B cell (primary cell): Measurements from ENCODE around the gene SPEG. TPM values are rescaled to one million over a fixed set of nuclear protein-coding genes. Genes with fewer than 3 reads are reported as not detected.

Source experiments
- ATAC-seq: fragments of 200-7000 bp; cut with Tn5 transposase; one replicate; pipeline ENCODE4 v1.10.0; 2021; ENCODE audit warnings: low read depth, mild to moderate bottlenecking, moderate number of reproducible peaks, moderate library complexity
- CTCF ChIA-PET: fragments of 350-600 bp; sonication (Branson Sonifier 250); formaldehyde crosslinking; loops from one replicate; lab custom pipeline; 2021; ENCODE audit warnings: antibody characterized with exemption, inconsistent platforms; lab: Charles Lee
- POLR2A ChIA-PET: fragments of 350-600 bp; sonication (Branson Sonifier 250); formaldehyde crosslinking; loops from one replicate; lab custom pipeline; 2021; ENCODE audit warnings: antibody characterized with exemption; lab: Charles Lee
- DNase-seq: peaks from one replicate; pipeline ENCODE4 v3.0.0; 2013
- H2AFZ ChIP-seq: 2 replicates; pipeline ENCODE4 v1.6.1; 2012; ENCODE audit warnings: mild to moderate bottlenecking, low read depth, low read length; ENCODE audit not compliant: insufficient read depth, poor library complexity, severe bottlenecking
- H3K27ac ChIP-seq, 2 donors: 1 replicate in 1 of 2; 2 replicates in 1 of 2; pipeline ENCODE4 v1.5.1; 2012 to 2013; ENCODE audit warnings: low read length in 2 of 2, mild to moderate bottlenecking in 2 of 2, moderate library complexity in 1 of 2
- H3K27me3 ChIP-seq, 4 experiments: fragments of 200-600 bp in 1 of 4; sonication (generic) in 1 of 4; replicated peaks in 1 of 4; 1 replicate in 2 of 4; 2 replicates in 2 of 4; pipeline versions ENCODE4 v1.6.1 to v1.7.0; 2013 to 2016; ENCODE audit warnings: low read length in 3 of 4, mild to moderate bottlenecking in 2 of 4, mixed read lengths in 1 of 4, moderate library complexity in 1 of 4; ENCODE audit not compliant: insufficient read depth in 4 of 4, control insufficient read depth in 3 of 4; ENCODE audit errors: control extremely low read depth in 1 of 4
- H3K36me3 ChIP-seq, 2 experiments: replicated peaks in 1 of 2; 1 replicate in 1 of 2; 2 replicates in 1 of 2; pipeline versions ENCODE4 v1.6.1 to v1.7.1; 2013; ENCODE audit warnings: low read length in 1 of 2; ENCODE audit not compliant: insufficient read depth in 2 of 2, control insufficient read depth in 1 of 2; ENCODE audit errors: control extremely low read depth in 1 of 2, extremely low read depth in 1 of 2
- H3K4me1 ChIP-seq, 2 donors: fragments of 200-600 bp in 1 of 2; sonication (generic) in 1 of 2; 1 replicate in 1 of 2; 2 replicates in 1 of 2; pipeline versions ENCODE4 v1.5.1 to v1.6.1; 2013 to 2017; ENCODE audit warnings: low read length in 2 of 2; ENCODE audit not compliant: control insufficient read depth in 2 of 2, insufficient read depth in 2 of 2
- H3K4me2 ChIP-seq: replicated peaks from 2 replicates; pipeline ENCODE3; 2012; ENCODE audit warnings: mild to moderate bottlenecking, low read depth, low read length; ENCODE audit not compliant: poor library complexity, severe bottlenecking
- H3K4me3 ChIP-seq, 5 experiments: fragments of 200-600 bp in 1 of 5; sonication (generic) in 1 of 5; 1 replicate in 3 of 5; 2 replicates in 2 of 5; pipeline versions ENCODE4 v1.5.1 to v1.7.0; 2011 to 2016; ENCODE audit warnings: low read length in 4 of 5, mild to moderate bottlenecking in 4 of 5, low read depth in 2 of 5, control low read depth in 1 of 5, moderate library complexity in 1 of 5; ENCODE audit not compliant: insufficient read depth in 1 of 5; ENCODE audit errors: control extremely low read depth in 1 of 5, extremely low read depth in 1 of 5
- H3K79me2 ChIP-seq: fragments of 200-600 bp; sonication (generic); one replicate; pipeline ENCODE4 v1.6.0; 2016; ENCODE audit warnings: low read length; ENCODE audit not compliant: control insufficient read depth, insufficient read depth
- H3K9ac ChIP-seq: fragments of 200-600 bp; sonication (generic); 2 replicates; pipeline ENCODE4 v1.6.1; 2017; ENCODE audit warnings: mild to moderate bottlenecking, low read length, moderate library complexity
- H3K9me3 ChIP-seq, 3 donors: one replicate each; pipeline versions ENCODE4 v1.6.1 to v1.7.1; 2013; ENCODE audit warnings: low read length in 2 of 3; ENCODE audit not compliant: control insufficient read depth in 2 of 3, insufficient read depth in 1 of 3; ENCODE audit errors: control extremely low read depth in 1 of 3
- H4K20me1 ChIP-seq: 2 replicates; pipeline ENCODE4 v1.6.0; 2012; ENCODE audit warnings: mild to moderate bottlenecking, low read length; ENCODE audit not compliant: insufficient read depth, control insufficient read depth, poor library complexity, severe bottlenecking
- H3K27ac Mint-ChIP-seq: one replicate; pipeline ENCODE4 v1.8.0; 2021; ENCODE audit warnings: mixed read lengths
- H3K27me3 Mint-ChIP-seq: one replicate; pipeline ENCODE4 v1.8.0; 2021; ENCODE audit warnings: mixed read lengths
- H3K4me1 Mint-ChIP-seq: one replicate; pipeline ENCODE4 v1.8.0; 2021; ENCODE audit warnings: mixed read lengths
- H3K4me3 Mint-ChIP-seq: one replicate; pipeline ENCODE4 v1.8.0; 2021; ENCODE audit warnings: mixed read lengths
- H3K9me3 Mint-ChIP-seq: one replicate; pipeline ENCODE4 v1.8.0; 2022; ENCODE audit warnings: mixed read lengths; ENCODE audit not compliant: insufficient read depth
- EZH2 ChIP-seq: IDR thresholded peaks from 2 replicates; pipeline ENCODE4 v1.6.1; 2012; ENCODE audit warnings: borderline replicate concordance, low read depth, mild to moderate bottlenecking, moderate library complexity, low read length; ENCODE audit not compliant: insufficient read depth, poor library complexity, severe bottlenecking
- WGBS: methylation state at CpG from one replicate; pipeline ENCODE4 v1.1.5; 2013; ENCODE audit warnings: missing lambda C conversion rate; ENCODE audit not compliant: insufficient coverage; 5-methylcytosine and 5-hydroxymethylcytosine counted together
- intact Hi-C: fragments of 100-400 bp; cut with micrococcal nuclease; formaldehyde crosslinking; loops from one replicate; pipeline ENCODE4 v1.10.0; 2022
- polyA plus RNA-seq: library from polyadenylated mRNA; depleted of rRNA; stranded (reverse); fragments of >200 nt; gene quantifications from 2 replicates; pipeline ENCODE4 v1.2.3, GENCODE V29; 2012
- total RNA-seq, 2 donors: library from RNA; stranded (reverse); fragments of 120-200 nt in 1 of 2; gene quantifications; 1 replicate in 1 of 2; 2 replicates in 1 of 2; pipeline versions ENCODE4 v1.2.3 to v1.2.4, GENCODE V29; 2013 to 2022
- TF ChIP-seq, protein P1 (sequence below): fragments of 200-600 bp; IDR thresholded peaks from one replicate; pipeline ENCODE4 v1.8.0; 2022; ENCODE audit warnings: antibody characterized with exemption, mild to moderate bottlenecking

Gene SPEG
- total and polyA plus RNA-seq, 2 donors (not counting 1 experiment from before 2014, with no cell fraction given), result 0.03 to 0.74 TPM

- ChIA-PET CTCF (interaction anchor here (1.0 to 4.1 kb wide), 3 partner anchors 13 to 54 kb away, joined by 3 to 17 read pairs (median 6); no protein-coding TSS in a partner anchor), POLR2A (no interaction called here)
- TF ChIP-seq, protein P1, sequence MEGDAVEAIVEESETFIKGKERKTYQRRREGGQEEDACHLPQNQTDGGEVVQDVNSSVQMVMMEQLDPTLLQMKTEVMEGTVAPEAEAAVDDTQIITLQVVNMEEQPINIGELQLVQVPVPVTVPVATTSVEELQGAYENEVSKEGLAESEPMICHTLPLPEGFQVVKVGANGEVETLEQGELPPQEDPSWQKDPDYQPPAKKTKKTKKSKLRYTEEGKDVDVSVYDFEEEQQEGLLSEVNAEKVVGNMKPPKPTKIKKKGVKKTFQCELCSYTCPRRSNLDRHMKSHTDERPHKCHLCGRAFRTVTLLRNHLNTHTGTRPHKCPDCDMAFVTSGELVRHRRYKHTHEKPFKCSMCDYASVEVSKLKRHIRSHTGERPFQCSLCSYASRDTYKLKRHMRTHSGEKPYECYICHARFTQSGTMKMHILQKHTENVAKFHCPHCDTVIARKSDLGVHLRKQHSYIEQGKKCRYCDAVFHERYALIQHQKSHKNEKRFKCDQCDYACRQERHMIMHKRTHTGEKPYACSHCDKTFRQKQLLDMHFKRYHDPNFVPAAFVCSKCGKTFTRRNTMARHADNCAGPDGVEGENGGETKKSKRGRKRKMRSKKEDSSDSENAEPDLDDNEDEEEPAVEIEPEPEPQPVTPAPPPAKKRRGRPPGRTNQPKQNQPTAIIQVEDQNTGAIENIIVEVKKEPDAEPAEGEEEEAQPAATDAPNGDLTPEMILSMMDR, result peak; percentile 39
- TF ChIP-seq EZH2, result no peak
- Mint-ChIP-seq H3K27me3 (peaks cover 51% of the 10 kb centered on the region), H3K4me1 (peaks cover 4% of the 10 kb centered on the region), H3K4me3 (no peak overlapping the region), H3K27ac (no peak overlapping the region), H3K9me3 (no peaks in the 10 kb centered on the region)
- ATAC-seq (no peak), DNase-seq (peak; percentile 43)
- Histone ChIP-seq H3K4me1 (no peaks in the 10 kb centered on the region), H3K79me2 (no peaks in the 10 kb centered on the region), H3K9ac (no peak overlapping the region), H3K4me3 (no peak overlapping the region), H4K20me1 (no peaks in the 10 kb centered on the region), H3K9me3 (peaks cover 0 to 3% (median 0%) of the 10 kb centered on the region in 3 donors), H3K27ac (no peak overlapping the region), H2AFZ (no peak overlapping the region), H3K4me2 (no peak overlapping the region), H3K27me3 (peaks cover 0 to 16% (median 3%) of the 10 kb centered on the region in 4 experiments), H3K36me3 (no peaks in the 10 kb centered on the region)
- 20% methylated on average over 5 of the region's 14 CpGs for WGBS
- intact Hi-C loops, result no loop called here
These were observed 41.3 kb downstream of the SPEG start for GRCh38 chr2:219475697-219476651.
